ENCODE measurements around the gene SMCO4.
"Not testable (repeated sequence)": the region's sequence is repeated elsewhere in the genome, so short reads cannot be mapped to it uniquely, and the experiment has no call there.

Gene SMCO4

DNA sequence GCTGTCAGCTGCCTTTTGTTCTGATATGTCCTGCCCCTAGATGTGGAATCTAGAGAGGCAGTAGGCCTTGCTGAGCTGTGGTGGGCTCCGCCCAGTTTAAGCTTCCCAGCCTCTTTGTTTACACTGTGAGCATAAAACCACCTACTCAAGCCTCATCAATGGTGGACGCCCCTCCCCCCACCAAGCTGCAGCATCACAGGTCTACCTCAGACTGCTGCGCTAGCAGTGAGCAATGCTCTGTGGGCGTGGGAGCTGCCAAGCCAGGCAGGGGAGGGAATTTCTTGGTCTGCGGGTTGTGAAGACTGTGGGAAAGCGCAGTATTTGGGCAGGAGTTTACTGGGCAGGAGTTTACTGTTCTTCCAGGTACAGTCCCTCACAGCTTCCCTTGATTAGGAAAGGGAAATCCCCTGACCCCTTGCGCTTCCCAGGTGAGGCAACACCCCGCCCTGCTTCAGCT lies 98.5 kb downstream of the SMCO4 start:
- H3K4me2 ChIP-seq = no peak overlapping the region
- no peaks in the 10 kb centered on the region for H3K27me3 ChIP-seq (ENCODE audit: insufficient read depth, low read depth)
- H3K4me1 ChIP-seq (ENCODE audit: low read depth, poor library complexity, severe bottlenecking) = no peaks in the 10 kb centered on the region
- no peaks in the 10 kb centered on the region for H4K20me1 ChIP-seq (ENCODE audit: insufficient read depth)
- H3K9ac ChIP-seq = no peak overlapping the region
- TF ChIP-seq, protein P1, sequence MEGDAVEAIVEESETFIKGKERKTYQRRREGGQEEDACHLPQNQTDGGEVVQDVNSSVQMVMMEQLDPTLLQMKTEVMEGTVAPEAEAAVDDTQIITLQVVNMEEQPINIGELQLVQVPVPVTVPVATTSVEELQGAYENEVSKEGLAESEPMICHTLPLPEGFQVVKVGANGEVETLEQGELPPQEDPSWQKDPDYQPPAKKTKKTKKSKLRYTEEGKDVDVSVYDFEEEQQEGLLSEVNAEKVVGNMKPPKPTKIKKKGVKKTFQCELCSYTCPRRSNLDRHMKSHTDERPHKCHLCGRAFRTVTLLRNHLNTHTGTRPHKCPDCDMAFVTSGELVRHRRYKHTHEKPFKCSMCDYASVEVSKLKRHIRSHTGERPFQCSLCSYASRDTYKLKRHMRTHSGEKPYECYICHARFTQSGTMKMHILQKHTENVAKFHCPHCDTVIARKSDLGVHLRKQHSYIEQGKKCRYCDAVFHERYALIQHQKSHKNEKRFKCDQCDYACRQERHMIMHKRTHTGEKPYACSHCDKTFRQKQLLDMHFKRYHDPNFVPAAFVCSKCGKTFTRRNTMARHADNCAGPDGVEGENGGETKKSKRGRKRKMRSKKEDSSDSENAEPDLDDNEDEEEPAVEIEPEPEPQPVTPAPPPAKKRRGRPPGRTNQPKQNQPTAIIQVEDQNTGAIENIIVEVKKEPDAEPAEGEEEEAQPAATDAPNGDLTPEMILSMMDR (conservative IDR thresholded peaks at IDR 0.05; ENCODE audit: low read depth, low read length) = no peak
- no peaks in the 10 kb centered on the region for H3K79me2 ChIP-seq (ENCODE audit: insufficient read depth, low read depth)
- H3K4me3 ChIP-seq (IDR thresholded peaks at IDR 0.05; ENCODE audit: insufficient read depth, low read depth, low read length) = no peak overlapping the region
- no peak overlapping the region for H2AFZ ChIP-seq (ENCODE audit: low read depth)
- H3K36me3 ChIP-seq (ENCODE audit: insufficient read depth) = no peaks in the 10 kb centered on the region
- no peak overlapping the region for H3K27ac ChIP-seq

DNA sequence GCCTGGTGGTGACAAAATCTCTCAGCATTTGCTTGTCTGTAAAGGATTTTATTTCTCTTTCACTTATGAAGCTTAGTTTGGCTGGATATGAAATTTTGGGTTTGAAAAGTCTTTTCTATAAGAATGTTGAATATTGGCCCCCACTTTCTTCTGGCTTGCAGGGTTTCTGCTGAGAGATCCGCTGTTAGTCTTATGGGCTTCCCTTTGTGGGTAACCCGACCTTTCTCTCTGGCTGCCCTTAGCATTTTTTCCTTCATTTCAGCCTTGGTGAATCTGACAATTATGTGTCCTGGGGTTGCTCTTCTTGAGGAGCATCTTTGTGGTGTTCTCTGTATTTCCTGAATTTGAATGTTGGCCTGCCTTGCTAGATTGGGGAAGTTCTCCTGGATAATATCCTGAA lies 100.0 kb downstream of the SMCO4 start:
- not testable (repeated sequence) for H3K4me3 ChIP-seq (IDR thresholded peaks at IDR 0.05; ENCODE audit: insufficient read depth, low read depth, low read length); H3K27ac ChIP-seq; H2AFZ ChIP-seq (ENCODE audit: low read depth); H3K36me3 ChIP-seq (ENCODE audit: insufficient read depth); H3K27me3 ChIP-seq (ENCODE audit: insufficient read depth, low read depth); H3K4me2 ChIP-seq; H3K79me2 ChIP-seq (ENCODE audit: insufficient read depth, low read depth); H3K4me1 ChIP-seq (ENCODE audit: low read depth, poor library complexity, severe bottlenecking); H4K20me1 ChIP-seq (ENCODE audit: insufficient read depth); H3K9ac ChIP-seq

DNA sequence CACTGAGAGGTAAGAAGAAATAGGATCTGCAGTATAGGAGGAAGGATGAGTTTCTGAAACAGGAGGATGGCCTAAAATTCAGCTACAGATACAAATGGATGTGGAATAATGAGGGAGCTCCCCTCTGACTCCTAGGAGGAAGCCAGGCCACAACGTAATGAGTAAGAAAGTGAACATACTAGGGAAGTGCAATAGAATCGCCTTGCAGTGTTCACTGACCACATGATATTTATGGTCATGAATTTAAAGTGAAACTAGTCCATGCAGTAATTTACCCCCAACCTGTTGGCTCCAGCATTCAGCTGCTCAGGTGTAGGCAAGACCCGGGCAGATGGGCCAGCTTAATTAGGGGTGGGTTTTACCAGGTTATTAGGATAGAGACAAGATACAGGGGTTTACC lies 110.9 kb downstream of the SMCO4 start:
- no peaks in the 10 kb centered on the region for H3K4me1 ChIP-seq (ENCODE audit: low read depth, poor library complexity, severe bottlenecking)
- no peaks in the 10 kb centered on the region for H3K36me3 ChIP-seq (ENCODE audit: insufficient read depth)
- H4K20me1 ChIP-seq (ENCODE audit: insufficient read depth) = no peaks in the 10 kb centered on the region
- no peaks in the 10 kb centered on the region for H3K27me3 ChIP-seq (ENCODE audit: insufficient read depth, low read depth)
- H3K4me3 ChIP-seq (IDR thresholded peaks at IDR 0.05; ENCODE audit: insufficient read depth, low read depth, low read length) = no peak overlapping the region
- H2AFZ ChIP-seq (ENCODE audit: low read depth) = no peak overlapping the region
- H3K4me2 ChIP-seq = no peak overlapping the region
- H3K9ac ChIP-seq = no peak overlapping the region
- TF ChIP-seq, protein P1 (conservative IDR thresholded peaks at IDR 0.05; ENCODE audit: low read depth, low read length) = no peak
- no peak overlapping the region for H3K27ac ChIP-seq
- H3K79me2 ChIP-seq (ENCODE audit: insufficient read depth, low read depth) = no peaks in the 10 kb centered on the region

Data from KMS-11 (cell line).